ENCODE measurements around the gene DNM3.

Gene DNM3

GRCh38 chr1:172410027-172410426 is 568.7 kb downstream of the DNM3 start:
- Histone ChIP-seq H3K36me3 (ENCODE audit: insufficient read depth, low read length) (no peaks in the 10 kb centered on the region), H4K20me1 (ENCODE audit: insufficient read depth, low read length) (no peaks in the 10 kb centered on the region), H3K9ac (ENCODE audit: low read length) (no peak overlapping the region), H3K4me2 (ENCODE audit: low read length) (no peak overlapping the region), H3K9me3 (ENCODE audit: low read length) (no peaks in the 10 kb centered on the region), H3F3A (ENCODE audit: insufficient read depth, low read length) (no peaks in the 10 kb centered on the region), H3K27me3 (ENCODE audit: insufficient read depth, low read length) (no peaks in the 10 kb centered on the region), H3K9me2 (ENCODE audit: low read depth, low read length) (no peaks in the 10 kb centered on the region), H3K79me2 (ENCODE audit: insufficient read depth, low read length) (no peaks in the 10 kb centered on the region), H3K4me1 (ENCODE audit: insufficient read depth, low read length, severe bottlenecking) (no peaks in the 10 kb centered on the region), H2AFZ (ENCODE audit: low read length) (no peak overlapping the region), H3K4me3 (ENCODE audit: low read depth, low read length, poor library complexity, severe bottlenecking) (no peak overlapping the region), H3K27ac (ENCODE audit: low read depth, low read length, poor library complexity, severe bottlenecking) (no peak overlapping the region)
- TF ChIP-seq EZH2 (IDR thresholded peaks at IDR 0.05; ENCODE audit: borderline replicate concordance, low read length): no peak
- TF ChIP-seq, protein P1, sequence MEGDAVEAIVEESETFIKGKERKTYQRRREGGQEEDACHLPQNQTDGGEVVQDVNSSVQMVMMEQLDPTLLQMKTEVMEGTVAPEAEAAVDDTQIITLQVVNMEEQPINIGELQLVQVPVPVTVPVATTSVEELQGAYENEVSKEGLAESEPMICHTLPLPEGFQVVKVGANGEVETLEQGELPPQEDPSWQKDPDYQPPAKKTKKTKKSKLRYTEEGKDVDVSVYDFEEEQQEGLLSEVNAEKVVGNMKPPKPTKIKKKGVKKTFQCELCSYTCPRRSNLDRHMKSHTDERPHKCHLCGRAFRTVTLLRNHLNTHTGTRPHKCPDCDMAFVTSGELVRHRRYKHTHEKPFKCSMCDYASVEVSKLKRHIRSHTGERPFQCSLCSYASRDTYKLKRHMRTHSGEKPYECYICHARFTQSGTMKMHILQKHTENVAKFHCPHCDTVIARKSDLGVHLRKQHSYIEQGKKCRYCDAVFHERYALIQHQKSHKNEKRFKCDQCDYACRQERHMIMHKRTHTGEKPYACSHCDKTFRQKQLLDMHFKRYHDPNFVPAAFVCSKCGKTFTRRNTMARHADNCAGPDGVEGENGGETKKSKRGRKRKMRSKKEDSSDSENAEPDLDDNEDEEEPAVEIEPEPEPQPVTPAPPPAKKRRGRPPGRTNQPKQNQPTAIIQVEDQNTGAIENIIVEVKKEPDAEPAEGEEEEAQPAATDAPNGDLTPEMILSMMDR (IDR thresholded peaks at IDR 0.05; ENCODE audit: low read length): no peak

GRCh38 chr1:172411791-172412338 is 570.6 kb downstream of the DNM3 start:
- Histone ChIP-seq H3K4me3 (ENCODE audit: low read depth, low read length, poor library complexity, severe bottlenecking) (no peak overlapping the region), H4K20me1 (ENCODE audit: insufficient read depth, low read length) (no peaks in the 10 kb centered on the region), H3K9ac (ENCODE audit: low read length) (no peak overlapping the region), H3K9me3 (ENCODE audit: low read length) (no peaks in the 10 kb centered on the region), H2AFZ (ENCODE audit: low read length) (no peak overlapping the region), H3K79me2 (ENCODE audit: insufficient read depth, low read length) (no peaks in the 10 kb centered on the region), H3K27ac (ENCODE audit: low read depth, low read length, poor library complexity, severe bottlenecking) (no peak overlapping the region), H3K4me2 (ENCODE audit: low read length) (no peak overlapping the region), H3K27me3 (ENCODE audit: insufficient read depth, low read length) (no peaks in the 10 kb centered on the region), H3F3A (ENCODE audit: insufficient read depth, low read length) (no peaks in the 10 kb centered on the region), H3K4me1 (ENCODE audit: insufficient read depth, low read length, severe bottlenecking) (no peaks in the 10 kb centered on the region), H3K9me2 (ENCODE audit: low read depth, low read length) (no peaks in the 10 kb centered on the region), H3K36me3 (ENCODE audit: insufficient read depth, low read length) (no peaks in the 10 kb centered on the region)
- TF ChIP-seq EZH2 (IDR thresholded peaks at IDR 0.05; ENCODE audit: borderline replicate concordance, low read length): no peak
- TF ChIP-seq, protein P1 (IDR thresholded peaks at IDR 0.05; ENCODE audit: low read length): no peak

DNA sequence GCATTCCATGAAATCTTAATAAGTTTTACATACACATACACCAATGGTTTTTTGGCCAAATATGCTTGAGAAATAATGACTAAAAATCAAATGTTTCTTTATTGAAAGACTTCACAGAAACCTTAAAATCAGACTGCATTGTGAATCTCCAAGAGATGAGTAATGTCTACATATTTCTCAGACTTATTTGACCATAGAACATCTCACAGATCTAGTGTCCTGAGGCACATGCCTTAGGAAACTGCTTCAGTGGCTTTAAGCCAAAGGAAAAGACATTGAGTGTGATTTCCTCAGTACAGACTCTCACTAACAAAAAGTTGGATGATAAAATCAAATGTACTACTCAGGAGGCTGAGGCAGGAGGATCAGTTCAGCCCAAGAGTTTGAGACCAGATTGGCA is 573.0 kb downstream of the DNM3 start:
- H3K9me2 ChIP-seq (ENCODE audit: low read depth, low read length): no peaks in the 10 kb centered on the region
- no peak overlapping the region for H2AFZ ChIP-seq (ENCODE audit: low read length)
- TF ChIP-seq, protein P1 (IDR thresholded peaks at IDR 0.05; ENCODE audit: low read length): no peak
- TF ChIP-seq EZH2 (IDR thresholded peaks at IDR 0.05; ENCODE audit: borderline replicate concordance, low read length): no peak
- H3K4me3 ChIP-seq (ENCODE audit: low read depth, low read length, poor library complexity, severe bottlenecking): no peak overlapping the region
- no peaks in the 10 kb centered on the region for H3K9me3 ChIP-seq (ENCODE audit: low read length)
- no peaks in the 10 kb centered on the region for H4K20me1 ChIP-seq (ENCODE audit: insufficient read depth, low read length)
- no peak overlapping the region for H3K4me2 ChIP-seq (ENCODE audit: low read length)
- H3K9ac ChIP-seq (ENCODE audit: low read length): no peak overlapping the region
- no peaks in the 10 kb centered on the region for H3K36me3 ChIP-seq (ENCODE audit: insufficient read depth, low read length)
- no peaks in the 10 kb centered on the region for H3K27me3 ChIP-seq (ENCODE audit: insufficient read depth, low read length)
- H3K4me1 ChIP-seq (ENCODE audit: insufficient read depth, low read length, severe bottlenecking): no peaks in the 10 kb centered on the region
- H3F3A ChIP-seq (ENCODE audit: insufficient read depth, low read length): no peaks in the 10 kb centered on the region
- H3K27ac ChIP-seq (ENCODE audit: low read depth, low read length, poor library complexity, severe bottlenecking): no peak overlapping the region
- H3K79me2 ChIP-seq (ENCODE audit: insufficient read depth, low read length): no peaks in the 10 kb centered on the region

All from OCI-LY1 (cell line).